ES-I3 (cell line): ENCODE measurements around the gene SLC5A12.

ENCODE experiments used
- H3K36me3 ChIP-seq: 2 replicates; pipeline ENCODE4 v1.6.1; 2013; ENCODE audit warnings: mild to moderate bottlenecking, low read length, control low read depth, moderate library complexity; ENCODE audit not compliant: insufficient read depth
- H3K4me1 ChIP-seq: 2 replicates; pipeline ENCODE4 v1.6.1; 2013; ENCODE audit warnings: mild to moderate bottlenecking, control low read depth, low read length; ENCODE audit not compliant: insufficient read depth
- H3K9ac ChIP-seq: 2 replicates; pipeline ENCODE4 v1.6.1; 2013; ENCODE audit warnings: low read depth, mild to moderate bottlenecking, low read length, moderate library complexity
- H3K9me3 ChIP-seq: 2 replicates; pipeline ENCODE4 v1.6.1; 2013; ENCODE audit warnings: mild to moderate bottlenecking, low read length, moderate library complexity; ENCODE audit not compliant: control insufficient read depth, insufficient read depth

The SLC5A12 gene

DNA sequence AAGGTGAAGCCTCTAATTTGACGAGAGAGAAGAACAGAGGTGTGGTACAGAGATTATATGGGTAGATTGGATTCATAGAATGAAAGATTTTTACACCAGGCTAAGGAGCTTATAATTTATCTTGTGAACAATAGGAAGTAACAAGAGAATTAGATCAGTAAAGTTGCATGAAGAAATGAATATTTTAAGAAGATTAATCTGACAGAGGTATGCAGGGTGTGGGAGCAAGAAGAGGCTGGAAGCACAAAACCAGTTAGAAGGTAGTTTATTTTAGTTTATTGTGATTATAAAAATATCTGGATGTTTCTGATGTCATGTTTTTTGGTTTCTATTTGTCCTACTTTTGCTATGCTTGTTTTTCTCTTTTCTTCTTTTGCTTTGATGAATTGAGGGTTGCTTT lies 15.7 kb downstream of the SLC5A12 start:
- Histone ChIP-seq H3K9me3 (no peaks in the 10 kb centered on the region), H3K9ac (no peak overlapping the region), H3K36me3 (no peaks in the 10 kb centered on the region), H3K4me1 (peaks cover 5% of the 10 kb centered on the region; the same call in 1 of the 2 replicates)

DNA sequence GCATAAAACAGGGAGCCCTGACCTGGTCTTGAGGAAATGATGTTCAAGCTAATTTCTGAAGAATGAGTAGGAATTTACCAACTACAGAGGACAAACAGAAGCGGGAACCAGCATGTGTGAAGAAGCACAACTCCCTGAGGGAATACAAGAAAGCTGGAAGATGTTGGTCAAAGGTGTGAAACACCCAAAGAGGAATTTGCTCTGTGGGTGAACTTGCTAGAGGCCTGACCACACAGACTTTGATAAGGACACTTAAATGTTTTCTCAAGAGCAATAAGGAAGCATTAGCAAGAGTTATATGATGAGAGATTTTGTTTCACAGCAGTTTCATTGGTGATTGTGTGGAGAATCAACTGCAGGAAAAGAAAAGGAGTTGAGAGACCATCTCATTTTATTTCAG lies 17.6 kb downstream of the SLC5A12 start:
- no peak overlapping the region for H3K9ac ChIP-seq
- no peaks in the 10 kb centered on the region for H3K9me3 ChIP-seq
- H3K4me1 ChIP-seq = peaks cover 5% of the 10 kb centered on the region; the same call in 1 of the 2 replicates
- H3K36me3 ChIP-seq = no peaks in the 10 kb centered on the region

DNA sequence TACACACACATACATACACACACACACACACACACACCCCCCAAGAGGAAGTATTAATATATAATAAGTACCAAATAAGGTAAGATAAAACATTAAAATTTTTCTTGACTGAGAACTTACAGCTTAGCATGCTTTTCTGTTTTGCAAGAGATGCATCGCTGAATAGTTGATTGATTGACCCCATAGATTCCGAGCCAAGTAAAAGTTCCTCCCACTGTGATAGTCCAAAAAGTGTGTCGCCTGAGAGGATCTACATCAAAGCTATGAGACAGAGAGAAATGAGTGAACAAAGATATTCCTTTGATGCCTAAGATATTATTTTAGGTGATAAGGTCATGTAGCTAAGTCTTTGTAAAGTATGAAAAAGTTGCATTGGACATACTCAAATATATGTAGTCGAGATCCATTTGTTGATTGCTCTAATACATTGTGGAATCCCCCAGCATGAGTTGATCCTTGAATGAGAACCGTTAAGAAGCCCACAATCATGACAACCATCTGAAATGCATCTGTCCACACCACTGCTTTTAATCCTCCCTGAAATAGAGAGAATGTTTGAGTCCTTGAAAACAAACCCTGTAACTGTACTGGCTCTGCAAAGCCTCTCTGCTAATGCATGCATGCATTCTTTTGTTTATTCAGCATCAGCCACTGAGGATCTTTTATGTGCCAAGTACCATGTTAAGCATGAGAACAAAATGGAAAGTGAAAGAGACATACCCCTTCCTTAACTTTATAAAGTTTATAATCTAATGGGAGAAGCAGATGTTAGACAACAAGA lies 18.3 kb downstream of the SLC5A12 start:
- Histone ChIP-seq H3K9ac (no peak overlapping the region), H3K9me3 (no peaks in the 10 kb centered on the region), H3K36me3 (no peaks in the 10 kb centered on the region), H3K4me1 (peaks cover 5% of the 10 kb centered on the region; the same call in 1 of the 2 replicates)

DNA sequence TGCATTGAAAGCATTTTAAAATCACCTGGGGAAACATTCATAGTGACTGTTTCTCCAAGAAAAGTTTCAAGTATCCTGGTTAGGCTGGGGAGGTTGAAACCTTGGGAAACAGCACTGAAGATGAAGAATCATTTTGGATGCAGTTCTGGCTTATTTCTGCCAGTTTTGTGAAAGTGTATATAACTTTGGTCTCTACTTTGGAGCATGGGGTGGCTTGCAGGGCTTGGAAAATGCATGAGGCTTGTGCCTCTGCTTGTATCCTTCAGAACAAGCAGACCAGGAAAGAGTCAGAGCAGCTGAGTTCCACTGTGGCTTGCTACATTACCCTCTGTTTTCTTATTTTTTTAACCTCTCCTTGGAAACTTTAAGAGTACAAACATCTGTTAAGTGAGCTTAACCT lies 19.5 kb downstream of the SLC5A12 start:
- Histone ChIP-seq H3K36me3 (no peaks in the 10 kb centered on the region), H3K4me1 (peaks cover 5% of the 10 kb centered on the region; the same call in 1 of the 2 replicates), H3K9me3 (no peaks in the 10 kb centered on the region), H3K9ac (no peak overlapping the region)

DNA sequence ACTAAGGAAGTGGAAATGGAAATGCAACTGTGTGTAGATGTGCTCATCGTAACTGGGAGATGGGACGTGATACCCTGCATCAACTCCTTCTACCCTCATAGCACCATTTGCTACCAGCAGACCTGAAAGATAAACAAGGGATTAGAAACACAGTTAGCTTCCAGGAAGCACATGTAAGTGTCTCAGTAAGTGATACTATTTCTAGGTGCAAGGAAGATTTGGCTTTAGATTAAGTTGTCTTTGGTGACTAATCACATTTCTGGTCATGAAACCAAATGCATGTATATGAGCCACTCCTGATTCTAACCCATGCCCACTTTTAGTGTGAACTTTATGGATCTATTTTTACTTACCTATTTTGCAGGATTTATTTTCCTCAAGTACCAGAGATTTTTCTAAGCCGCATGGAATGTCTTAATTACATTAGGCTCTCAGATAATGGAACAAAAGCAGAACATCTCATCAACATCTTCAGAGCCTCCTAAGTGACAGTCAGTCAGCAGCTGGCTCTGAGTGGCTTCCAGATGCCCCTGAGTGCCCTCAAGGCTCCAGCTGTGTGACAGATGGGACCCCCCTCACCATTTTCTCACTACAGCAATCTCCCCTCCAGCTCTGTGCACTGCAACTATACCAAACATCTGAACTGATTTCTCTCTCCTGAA lies 21.2 kb downstream of the SLC5A12 start:
- H3K9me3 ChIP-seq = no peaks in the 10 kb centered on the region
- H3K36me3 ChIP-seq = no peaks in the 10 kb centered on the region
- no peak overlapping the region for H3K9ac ChIP-seq
- H3K4me1 ChIP-seq = peaks cover 5% of the 10 kb centered on the region; the same call in 1 of the 2 replicates

DNA sequence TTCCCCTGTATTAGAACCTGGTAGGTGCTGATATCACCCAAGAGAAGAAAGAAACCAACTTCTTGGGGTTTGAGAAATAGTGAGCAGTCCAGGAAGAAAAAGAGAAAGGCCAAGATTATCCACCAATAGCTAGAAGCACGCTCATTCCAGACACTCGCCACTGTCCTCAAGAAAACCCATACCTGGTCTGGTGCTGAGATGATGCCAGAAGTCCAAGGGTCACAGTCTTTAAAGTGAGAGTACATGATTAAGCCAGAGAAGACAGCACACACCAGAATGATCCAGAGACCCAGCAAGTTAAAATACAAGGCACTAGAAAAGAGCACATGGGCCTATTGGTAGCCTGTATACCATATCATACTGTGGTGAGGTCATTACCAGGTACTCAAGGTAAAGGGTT lies 23.6 kb downstream of the SLC5A12 start:
- Histone ChIP-seq H3K4me1 (no peaks in the 10 kb centered on the region; the same call in 1 of the 2 replicates), H3K36me3 (no peaks in the 10 kb centered on the region), H3K9ac (no peak overlapping the region), H3K9me3 (no peaks in the 10 kb centered on the region)

DNA sequence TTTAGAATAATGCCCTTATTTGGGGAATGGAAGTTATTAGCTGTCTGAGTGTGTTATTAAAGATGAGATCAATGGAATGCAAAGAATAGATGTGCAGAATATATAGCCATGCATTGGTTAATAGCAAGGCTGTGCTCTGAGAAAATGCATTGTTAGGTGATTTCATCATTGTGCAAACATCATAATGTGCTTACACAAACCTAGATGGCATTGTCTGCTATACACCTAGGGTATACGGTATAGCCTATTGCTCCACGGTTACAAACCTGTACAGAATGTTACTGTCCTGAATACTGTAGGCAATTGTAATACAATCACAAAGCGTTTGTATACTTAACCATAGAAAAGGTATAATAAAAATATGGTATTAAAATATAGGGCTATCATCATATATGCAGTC lies 25.5 kb downstream of the SLC5A12 start:
- Histone ChIP-seq H3K36me3 (no peaks in the 10 kb centered on the region), H3K9me3 (no peaks in the 10 kb centered on the region), H3K9ac (no peak overlapping the region), H3K4me1 (no peaks in the 10 kb centered on the region; the same call in 1 of the 2 replicates)

DNA sequence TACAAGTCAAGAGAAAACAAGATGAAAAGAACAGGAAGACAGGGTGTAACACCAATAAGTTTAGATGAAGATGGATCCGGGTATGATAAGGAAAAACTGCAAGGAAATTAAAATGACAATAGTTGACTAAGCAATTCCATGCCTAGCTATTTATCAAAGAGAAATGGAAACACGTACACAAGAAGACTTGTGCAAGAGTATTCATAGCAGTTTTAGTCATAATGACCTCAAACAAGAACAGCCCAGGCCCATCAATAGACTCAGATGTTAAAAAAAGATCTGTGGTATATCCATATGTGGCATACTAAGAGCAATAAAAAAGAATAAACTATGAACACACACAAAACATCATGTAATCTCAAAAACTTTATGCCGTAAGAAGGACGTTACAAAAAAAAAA lies 33.2 kb downstream of the SLC5A12 start:
- Histone ChIP-seq H3K9me3 (no peaks in the 10 kb centered on the region), H3K4me1 (no peaks in the 10 kb centered on the region), H3K36me3 (no peaks in the 10 kb centered on the region), H3K9ac (no peak overlapping the region)

DNA sequence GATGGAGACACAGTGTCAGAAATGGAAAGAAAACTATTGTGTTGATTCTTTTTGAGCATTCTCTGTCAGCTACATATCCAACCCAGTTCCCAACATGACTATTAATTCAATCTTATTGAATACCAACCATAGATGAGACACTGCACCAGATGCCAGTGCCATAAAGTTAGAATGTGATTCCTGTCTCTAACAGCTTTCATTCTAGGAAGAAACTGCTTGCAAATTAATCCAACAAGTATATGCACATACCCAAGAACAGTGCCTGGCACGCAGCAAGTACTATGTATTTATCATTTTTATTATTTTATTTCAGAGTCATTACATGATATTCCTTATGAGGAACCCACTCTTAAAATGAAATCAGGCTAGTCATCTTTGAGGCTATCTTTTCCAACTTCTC lies 34.5 kb downstream of the SLC5A12 start:
- H3K4me1 ChIP-seq = no peaks in the 10 kb centered on the region
- H3K9ac ChIP-seq = no peak overlapping the region
- H3K9me3 ChIP-seq = no peaks in the 10 kb centered on the region
- H3K36me3 ChIP-seq = no peaks in the 10 kb centered on the region

DNA sequence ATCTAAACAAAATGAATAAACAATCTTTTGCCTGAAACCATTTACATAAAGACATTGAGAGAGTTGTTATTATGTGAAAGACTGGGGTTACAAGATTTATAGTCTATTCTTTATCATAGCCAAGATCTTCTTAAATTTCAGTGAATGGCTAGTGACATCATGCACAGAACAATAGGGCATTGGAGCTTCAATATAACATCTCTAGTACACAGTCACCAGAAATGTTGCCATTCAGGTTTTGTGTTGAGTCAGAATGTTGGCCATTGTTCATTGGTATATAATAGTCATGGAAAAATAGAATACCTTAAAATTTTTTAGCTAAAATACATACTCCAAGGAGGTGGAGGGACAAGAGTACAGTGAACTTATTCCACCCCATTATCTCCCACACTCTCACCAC lies 44.3 kb downstream of the SLC5A12 start:
- no peaks in the 10 kb centered on the region for H3K36me3 ChIP-seq
- H3K4me1 ChIP-seq = no peaks in the 10 kb centered on the region
- H3K9ac ChIP-seq = no peak overlapping the region
- no peaks in the 10 kb centered on the region for H3K9me3 ChIP-seq

DNA sequence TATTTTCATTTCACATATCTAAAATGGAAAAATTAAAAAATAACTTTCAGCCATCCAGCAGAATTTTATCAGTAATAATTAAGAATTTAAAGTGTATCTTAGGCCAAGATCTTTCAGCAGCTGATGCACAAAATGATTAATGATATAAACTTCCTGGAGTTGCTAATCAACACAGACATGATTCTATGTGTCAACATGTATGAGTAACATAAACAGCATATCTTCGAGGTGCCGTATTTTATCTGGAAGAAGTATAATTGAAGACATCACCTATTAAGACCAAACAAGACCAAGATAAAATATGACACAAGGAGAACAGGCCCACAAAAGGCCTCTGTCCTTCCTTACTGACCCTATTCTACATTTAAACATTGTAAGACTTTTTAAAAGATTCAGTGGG lies 45.2 kb downstream of the SLC5A12 start:
- Histone ChIP-seq H3K36me3 (no peaks in the 10 kb centered on the region), H3K9me3 (no peaks in the 10 kb centered on the region), H3K4me1 (no peaks in the 10 kb centered on the region), H3K9ac (no peak overlapping the region)

DNA sequence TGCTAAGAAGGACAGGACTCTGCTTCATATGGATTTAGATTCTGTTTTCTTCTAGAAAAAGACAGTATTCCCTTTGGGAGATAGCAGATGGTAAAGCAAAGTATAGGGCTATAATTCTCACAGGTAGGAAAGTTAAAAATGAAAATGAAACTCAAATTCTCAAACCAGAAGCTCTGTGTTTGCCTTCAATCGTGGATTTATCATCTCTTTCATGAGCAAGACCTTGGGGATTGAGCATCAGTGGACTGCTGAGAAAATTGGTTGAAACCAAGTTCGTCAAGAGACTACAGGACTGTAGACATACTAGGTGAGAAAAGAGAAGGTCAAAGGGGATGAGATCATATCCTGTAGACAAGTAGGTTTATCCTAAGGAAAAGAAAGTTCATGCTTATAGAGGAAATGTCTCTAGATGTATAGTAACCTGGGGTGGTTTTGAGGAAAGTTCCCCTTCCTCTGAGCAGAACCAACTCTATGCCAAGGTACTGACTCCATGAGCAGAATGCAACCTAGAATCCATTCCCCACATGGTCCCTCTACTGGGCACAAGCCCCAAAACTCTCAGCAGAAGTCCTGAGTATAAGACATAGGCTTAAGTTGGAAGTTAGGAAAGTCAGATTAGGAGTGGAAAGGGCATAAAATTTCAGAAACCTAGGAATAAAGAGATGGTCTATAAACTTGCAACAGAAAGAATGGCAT lies 46.5 kb downstream of the SLC5A12 start:
- no peaks in the 10 kb centered on the region for H3K4me1 ChIP-seq
- no peak overlapping the region for H3K9ac ChIP-seq
- H3K9me3 ChIP-seq = no peaks in the 10 kb centered on the region
- H3K36me3 ChIP-seq = no peaks in the 10 kb centered on the region

DNA sequence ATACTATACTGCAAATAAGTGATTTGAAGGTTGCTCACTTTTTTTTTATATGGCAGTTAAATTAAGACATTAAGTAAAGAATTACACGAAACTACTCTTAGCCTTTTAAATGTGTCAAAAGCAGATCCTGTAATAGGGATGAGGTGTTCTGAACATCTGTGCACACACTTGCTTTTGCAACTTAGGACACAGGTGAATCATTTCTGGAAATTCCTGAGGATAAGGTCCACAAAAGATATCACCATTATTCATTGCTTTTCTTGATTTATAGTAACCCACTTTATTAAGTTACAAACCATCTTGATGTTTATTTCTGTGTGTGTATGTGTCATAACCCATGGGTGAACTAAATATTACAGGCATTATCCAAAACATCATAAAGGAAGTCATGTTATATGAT lies 55.9 kb downstream of the SLC5A12 start:
- no peaks in the 10 kb centered on the region; the same call in 1 of the 2 replicates for H3K36me3 ChIP-seq
- no peaks in the 10 kb centered on the region for H3K4me1 ChIP-seq
- no peaks in the 10 kb centered on the region for H3K9me3 ChIP-seq
- H3K9ac ChIP-seq = no peak overlapping the region

DNA sequence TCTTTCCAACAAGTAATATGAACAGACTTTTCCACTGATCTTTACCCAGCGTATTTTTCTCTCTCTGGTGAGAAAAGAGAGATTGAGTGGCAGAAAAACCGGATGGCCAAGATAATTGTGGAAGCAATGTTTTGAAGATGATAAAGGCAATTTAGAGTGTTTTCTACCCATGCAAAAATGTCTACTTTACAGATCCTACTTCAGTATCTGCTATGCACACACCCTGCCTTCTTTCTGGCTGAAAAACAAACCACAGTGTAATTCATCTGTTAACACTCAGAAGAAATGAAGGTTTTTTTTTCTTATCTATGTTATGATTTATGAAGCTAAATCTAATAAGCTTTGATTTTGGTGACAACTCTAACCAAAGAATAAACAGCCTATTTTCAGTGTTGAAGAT lies 56.8 kb downstream of the SLC5A12 start:
- Histone ChIP-seq H3K4me1 (no peaks in the 10 kb centered on the region), H3K9ac (no peak overlapping the region), H3K36me3 (no peaks in the 10 kb centered on the region), H3K9me3 (no peaks in the 10 kb centered on the region)

DNA sequence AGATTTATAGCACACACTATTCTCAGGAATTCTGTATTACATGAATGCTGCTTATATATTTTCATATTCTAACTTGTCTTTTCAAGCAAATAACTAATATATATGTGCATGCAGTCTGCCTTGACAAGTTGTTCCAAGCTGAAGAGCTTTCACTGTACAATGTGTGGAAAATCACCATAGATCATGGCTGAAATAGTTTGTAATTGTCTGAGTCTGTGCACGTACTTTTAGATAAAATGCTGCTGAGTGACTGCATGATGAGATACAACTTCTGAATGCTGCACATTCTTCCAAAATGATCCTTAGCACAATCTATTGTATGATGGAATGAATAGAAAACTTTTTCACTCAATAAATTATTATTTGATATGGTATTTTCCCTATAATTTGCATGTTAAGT lies 58.9 kb downstream of the SLC5A12 start:
- Histone ChIP-seq H3K36me3 (no peaks in the 10 kb centered on the region), H3K4me1 (no peaks in the 10 kb centered on the region), H3K9me3 (no peaks in the 10 kb centered on the region), H3K9ac (no peak overlapping the region)
